Renal cortex interstitium (tissue), 15 donors: Measurements from ENCODE around the gene SLC25A1. TPM values are rescaled to one million over a fixed set of nuclear protein-coding genes. Genes with fewer than 3 reads are reported as not detected.

Experiments used
- DNase-seq, 11 donors: peaks; one replicate each; pipeline ENCODE4 v3.0.0-alpha.2; 2013; ENCODE audit warnings: low read depth in 9 of 11, low spot score in 4 of 11; ENCODE audit errors: extremely low read depth in 1 of 11
- long read RNA-seq, 16 experiments: transcript quantifications; one replicate each; lab custom pipeline, GENCODE V29; 2026
- polyA plus RNA-seq, 3 donors: library from polyadenylated mRNA; unstranded; fragments of 120-200 nt; gene quantifications; one replicate each; pipeline ENCODE4 v1.2.1, GENCODE V29; 2013; ENCODE audit not compliant: insufficient read length in 3 of 3

SLC25A1 gene
- polyA plus RNA-seq = 10 to 100 TPM; 61.9 to 97.7 (median 91.3) TPM
- long read RNA-seq, donor 1, transcript SLC25A1-201 (9 exons, 1,648 nt) = major isoform, 23 of 36 reads
- long read RNA-seq, donor 1, partial matches to known transcripts = 10 of 36 reads
- long read RNA-seq, donor 1, other reads (novel, unspliced or antisense) = 0 of 36 reads
- long read RNA-seq, donor 2, transcript SLC25A1-201 (9 exons, 1,648 nt) = major isoform, 34 of 36 reads
- long read RNA-seq, donor 2, partial matches to known transcripts = 0 of 36 reads
- long read RNA-seq, donor 2, other reads (novel, unspliced or antisense) = 0 of 36 reads
- long read RNA-seq, donor 3, transcript SLC25A1-202 (9 exons, 1,514 nt) = minor isoform, 9 of 48 reads
- long read RNA-seq, donor 3, transcript SLC25A1-201 (9 exons, 1,648 nt) = major isoform, 39 of 48 reads
- long read RNA-seq, donor 3, partial matches to known transcripts = 0 of 48 reads
- long read RNA-seq, donor 3, other reads (novel, unspliced or antisense) = 0 of 48 reads
- long read RNA-seq, donor 4, transcript SLC25A1-201 (9 exons, 1,648 nt) = major isoform, 29 of 35 reads
- long read RNA-seq, donor 4, transcript SLC25A1-202 (9 exons, 1,514 nt) = minor isoform, 6 of 35 reads
- long read RNA-seq, donor 4, partial matches to known transcripts = 0 of 35 reads
- long read RNA-seq, donor 4, other reads (novel, unspliced or antisense) = 0 of 35 reads
- long read RNA-seq, donor 5, transcript SLC25A1-201 (9 exons, 1,648 nt) = major isoform, 71 of 89 reads
- long read RNA-seq, donor 5, partial matches to known transcripts = 8 of 89 reads
- long read RNA-seq, donor 5, other reads (novel, unspliced or antisense) = 5 of 89 reads
- long read RNA-seq, donor 6, transcript SLC25A1-202 (9 exons, 1,514 nt) = minor isoform, 5 of 51 reads
- long read RNA-seq, donor 6, transcript SLC25A1-201 (9 exons, 1,648 nt) = major isoform, 38 of 51 reads
- long read RNA-seq, donor 6, partial matches to known transcripts = 8 of 51 reads
- long read RNA-seq, donor 6, other reads (novel, unspliced or antisense) = 0 of 51 reads
- long read RNA-seq, donor 7, transcript SLC25A1-201 (9 exons, 1,648 nt) = major isoform, 31 of 39 reads
- long read RNA-seq, donor 7, partial matches to known transcripts = 6 of 39 reads
- long read RNA-seq, donor 7, other reads (novel, unspliced or antisense) = 0 of 39 reads
- long read RNA-seq, donor 8, transcript SLC25A1-201 (9 exons, 1,648 nt) = major isoform, 54 of 59 reads
- long read RNA-seq, donor 8, partial matches to known transcripts = 0 of 59 reads
- long read RNA-seq, donor 8, other reads (novel, unspliced or antisense) = 0 of 59 reads
- long read RNA-seq, donor 9, transcript SLC25A1-201 (9 exons, 1,648 nt) = major isoform, 33 of 37 reads
- long read RNA-seq, donor 9, partial matches to known transcripts = 0 of 37 reads
- long read RNA-seq, donor 9, other reads (novel, unspliced or antisense) = 0 of 37 reads
- long read RNA-seq, donor 10, transcript SLC25A1-201 (9 exons, 1,648 nt) = major isoform, 34 of 38 reads
- long read RNA-seq, donor 10, partial matches to known transcripts = 0 of 38 reads
- long read RNA-seq, donor 10, other reads (novel, unspliced or antisense) = 0 of 38 reads
- long read RNA-seq, donor 11, transcript SLC25A1-201 (9 exons, 1,648 nt) = major isoform, 41 of 41 reads
- long read RNA-seq, donor 11, partial matches to known transcripts = 0 of 41 reads
- long read RNA-seq, donor 11, other reads (novel, unspliced or antisense) = 0 of 41 reads
- long read RNA-seq, donor 12, transcript SLC25A1-201 (9 exons, 1,648 nt) = major isoform, 18 of 20 reads
- long read RNA-seq, donor 12, partial matches to known transcripts = 0 of 20 reads
- long read RNA-seq, donor 12, other reads (novel, unspliced or antisense) = 0 of 20 reads
- long read RNA-seq, donor 13, transcript SLC25A1-202 (9 exons, 1,514 nt) = minor isoform, 5 of 70 reads
- long read RNA-seq, donor 13, transcript SLC25A1-201 (9 exons, 1,648 nt) = major isoform, 49 of 70 reads
- long read RNA-seq, donor 13, partial matches to known transcripts = 15 of 70 reads
- long read RNA-seq, donor 13, other reads (novel, unspliced or antisense) = 0 of 70 reads
- long read RNA-seq, donor 14, transcript SLC25A1-201 (9 exons, 1,648 nt) = major isoform, 22 of 29 reads
- long read RNA-seq, donor 14, transcript SLC25A1-202 (9 exons, 1,514 nt) = minor isoform, 5 of 29 reads
- long read RNA-seq, donor 14, partial matches to known transcripts = 0 of 29 reads
- long read RNA-seq, donor 14, other reads (novel, unspliced or antisense) = 0 of 29 reads
- long read RNA-seq, donor 15, transcript SLC25A1-201 (9 exons, 1,648 nt) = major isoform, 11 of 12 reads
- long read RNA-seq, donor 15, partial matches to known transcripts = 0 of 12 reads
- long read RNA-seq, donor 15, other reads (novel, unspliced or antisense) = 0 of 12 reads
- long read RNA-seq, donor 16, transcript SLC25A1-201 (9 exons, 1,648 nt) = major isoform, 78 of 107 reads
- long read RNA-seq, donor 16, transcript SLC25A1-202 (9 exons, 1,514 nt) = minor isoform, 9 of 107 reads
- long read RNA-seq, donor 16, partial matches to known transcripts = 20 of 107 reads
- long read RNA-seq, donor 16, other reads (novel, unspliced or antisense) = 0 of 107 reads

- peak; percentile 64 to 88 (median 80) for DNase-seq
Observed at GRCh38 chr22:19178657-19179496, at the start of gene SLC25A1. Gene SLC25A1 (minus strand): TSS chr22:19178736. CDS start chr22:19178673, 63 bp downstream.

- no peak for DNase-seq
Observed at GRCh38 chr22:19228179-19228578, 49.6 kb upstream of the SLC25A1 start.

GRCh38 chr22:19226428-19226827 is 47.9 kb upstream of the SLC25A1 start:
- DNase-seq = no peak

- DNase-seq = no peak
Observed at GRCh38 chr22:19225560-19225959, 47.0 kb upstream of the SLC25A1 start.

- DNase-seq = no peak
Observed at GRCh38 chr22:19224985-19225384, 46.4 kb upstream of the SLC25A1 start.

- DNase-seq = no peak
Observed at GRCh38 chr22:19224557-19224956, 46.0 kb upstream of the SLC25A1 start.

- no peak for DNase-seq
Observed at GRCh38 chr22:19223617-19224016, 45.1 kb upstream of the SLC25A1 start.

- no peak for DNase-seq
Observed at GRCh38 chr22:19223110-19223509, 44.6 kb upstream of the SLC25A1 start.

- DNase-seq = no peak
Observed at GRCh38 chr22:19222242-19223005, 43.9 kb upstream of the SLC25A1 start.

GRCh38 chr22:19220867-19221266 is 42.3 kb upstream of the SLC25A1 start:
- DNase-seq = no peak

- no peak for DNase-seq
Observed at GRCh38 chr22:19218541-19219233, 40.2 kb upstream of the SLC25A1 start.

- DNase-seq = no peak
Observed at GRCh38 chr22:19216579-19216978, 38.0 kb upstream of the SLC25A1 start.

- DNase-seq = no peak
Observed at GRCh38 chr22:19215360-19215759, 36.8 kb upstream of the SLC25A1 start.

GRCh38 chr22:19214078-19214473 is 35.5 kb upstream of the SLC25A1 start:
- DNase-seq = peak in 7 of 11 donors; percentile 7 to 42 (median 15)
